H9 (cell line): ENCODE measurements around the gene SORCS2. TPM values are rescaled to one million over a fixed set of nuclear protein-coding genes. Genes with fewer than 3 reads are reported as not detected.

Source experiments
- DNase-seq: peaks from one replicate; pipeline ENCODE4 v3.0.0-alpha.2; 2017
- H2AFZ ChIP-seq: one replicate; pipeline ENCODE4 v1.6.1; 2013; ENCODE audit warnings: mild to moderate bottlenecking, low read length, control low read depth, moderate library complexity
- H2AK5ac ChIP-seq: 2 replicates; pipeline ENCODE4 v1.6.1; 2013; ENCODE audit warnings: low read length, control low read depth, mixed read lengths; ENCODE audit not compliant: insufficient read length
- H2BK120ac ChIP-seq: one replicate; pipeline ENCODE4 v1.6.1; 2013; ENCODE audit warnings: low read depth, mild to moderate bottlenecking, low read length, control low read depth, inconsistent platforms; ENCODE audit not compliant: poor library complexity, severe bottlenecking
- H2BK12ac ChIP-seq: 2 replicates; pipeline ENCODE4 v1.6.1; 2013; ENCODE audit warnings: low read length, control low read depth, mixed read lengths, low read depth; ENCODE audit not compliant: insufficient read length
- H2BK15ac ChIP-seq: 2 replicates; pipeline ENCODE4 v1.6.1; 2013; ENCODE audit warnings: low read depth, low read length, control low read depth
- H2BK20ac ChIP-seq: one replicate; pipeline ENCODE4 v1.6.1; 2013; ENCODE audit warnings: low read depth, mild to moderate bottlenecking, low read length, control low read depth, inconsistent platforms; ENCODE audit not compliant: poor library complexity, severe bottlenecking
- H2BK5ac ChIP-seq: 2 replicates; pipeline ENCODE4 v1.6.1; 2013; ENCODE audit warnings: low read length, control low read depth, mixed read lengths; ENCODE audit not compliant: insufficient read length
- H3K14ac ChIP-seq: 2 replicates; pipeline ENCODE4 v1.6.1; 2013; ENCODE audit warnings: low read length, control low read depth; ENCODE audit not compliant: insufficient read depth
- H3K18ac ChIP-seq: 2 replicates; pipeline ENCODE4 v1.6.1; 2013; ENCODE audit warnings: low read depth, mild to moderate bottlenecking, mixed read lengths, low read length, control low read depth; ENCODE audit not compliant: insufficient read length
- H3K23ac ChIP-seq: 2 replicates; pipeline ENCODE4 v1.6.1; 2013; ENCODE audit warnings: low read length, control low read depth, mixed read lengths, low read depth; ENCODE audit not compliant: insufficient read length
- H3K23me2 ChIP-seq: 2 replicates; pipeline ENCODE4 v1.6.1; 2013; ENCODE audit warnings: low read depth, mild to moderate bottlenecking, mixed read lengths, low read length, control low read depth; ENCODE audit not compliant: insufficient read length, poor library complexity, severe bottlenecking
- H3K27ac ChIP-seq: 2 replicates; pipeline ENCODE4 v1.5.1; 2013; ENCODE audit warnings: low read length, control low read depth, mixed read lengths, low read depth; ENCODE audit not compliant: insufficient read length
- H3K27me3 ChIP-seq: 2 replicates; pipeline ENCODE4 v1.6.1; 2013; ENCODE audit warnings: low read length, control low read depth, inconsistent platforms; ENCODE audit not compliant: insufficient read depth
- H3K4ac ChIP-seq: 2 replicates; pipeline ENCODE4 v1.6.1; 2013; ENCODE audit warnings: low read depth, mild to moderate bottlenecking, control low read depth, inconsistent platforms, low read length, moderate library complexity
- H3K4me1 ChIP-seq: 2 replicates; pipeline ENCODE4 v1.6.1; 2013; ENCODE audit warnings: low read length, control low read depth, inconsistent platforms; ENCODE audit not compliant: insufficient read depth
- H3K4me2 ChIP-seq: 2 replicates; pipeline ENCODE4 v1.6.1; 2013; ENCODE audit warnings: low read length, control low read depth, mixed read lengths; ENCODE audit not compliant: insufficient read length, insufficient read depth
- H3K56ac ChIP-seq: 2 replicates; pipeline ENCODE4 v1.6.1; 2013; ENCODE audit warnings: low read depth, mild to moderate bottlenecking, mixed read lengths, low read length, control low read depth; ENCODE audit not compliant: insufficient read length
- H3K79me1 ChIP-seq: 2 replicates; pipeline ENCODE4 v1.6.1; 2013; ENCODE audit warnings: low read depth, mild to moderate bottlenecking, moderate library complexity, low read length, control low read depth, inconsistent platforms; ENCODE audit not compliant: insufficient read depth, poor library complexity, severe bottlenecking
- H3K79me2 ChIP-seq: 2 replicates; pipeline ENCODE4 v1.6.1; 2013; ENCODE audit warnings: low read length, control low read depth, inconsistent platforms; ENCODE audit not compliant: insufficient read depth
- H3K9ac ChIP-seq: 2 replicates; pipeline ENCODE4 v1.6.1; 2013; ENCODE audit warnings: low read length, control low read depth, mixed read lengths; ENCODE audit not compliant: insufficient read length; ENCODE audit errors: extremely low read depth
- H3K9me3 ChIP-seq: one replicate; pipeline ENCODE4 v1.6.1; 2013; ENCODE audit warnings: low read depth, low read length, inconsistent platforms; ENCODE audit not compliant: control insufficient read depth
- H3T11ph ChIP-seq: one replicate; pipeline ENCODE4 v1.6.1; 2013; ENCODE audit warnings: mild to moderate bottlenecking, low read length, control low read depth, inconsistent platforms
- H4K20me1 ChIP-seq: one replicate; pipeline ENCODE4 v1.6.1; 2013; ENCODE audit not compliant: control insufficient read depth, insufficient read length, insufficient read depth
- H4K5ac ChIP-seq: 2 replicates; pipeline ENCODE4 v1.6.1; 2013; ENCODE audit warnings: low read depth, mild to moderate bottlenecking, mixed read lengths, low read length, control low read depth; ENCODE audit not compliant: insufficient read length
- H4K8ac ChIP-seq: replicated peaks from 2 replicates; pipeline ENCODE4 v1.6.1; 2013; ENCODE audit warnings: low read length, control low read depth, mixed read lengths, low read depth; ENCODE audit not compliant: insufficient read length
- H4K91ac ChIP-seq: 2 replicates; pipeline ENCODE4 v1.6.1; 2013; ENCODE audit warnings: low read depth, mild to moderate bottlenecking, moderate library complexity, mixed read lengths, low read length, control low read depth; ENCODE audit not compliant: insufficient read length
- H3K27ac Mint-ChIP-seq, 3 experiments: 2 replicates in 2 of 3; 3 replicates in 1 of 3; pipeline ENCODE4 v1.8.0; 2020 to 2021; ENCODE audit warnings: mixed read lengths in 3 of 3, mild to moderate bottlenecking in 1 of 3, moderate library complexity in 1 of 3
- H3K27me3 Mint-ChIP-seq: 2 replicates; pipeline ENCODE4 v1.8.0; 2021; ENCODE audit warnings: low read depth, mild to moderate bottlenecking, moderate library complexity, mixed read lengths
- H3K36me3 Mint-ChIP-seq, 3 experiments: 2 replicates in 2 of 3; 3 replicates in 1 of 3; pipeline ENCODE4 v1.8.0; 2020 to 2021; ENCODE audit warnings: low read depth in 3 of 3, mixed read lengths in 3 of 3; ENCODE audit not compliant: insufficient read depth in 1 of 3
- H3K4me1 Mint-ChIP-seq, 2 experiments: 2 replicates each; pipeline ENCODE4 v1.8.0; 2020; ENCODE audit warnings: mixed read lengths in 2 of 2
- H3K4me3 Mint-ChIP-seq, 2 experiments: 2 replicates in 1 of 2; 3 replicates in 1 of 2; pipeline ENCODE4 v1.8.0; 2020 to 2021; ENCODE audit warnings: mild to moderate bottlenecking in 2 of 2, mixed read lengths in 2 of 2, moderate library complexity in 1 of 2
- H3K9me3 Mint-ChIP-seq, 2 experiments: 2 replicates in 1 of 2; 3 replicates in 1 of 2; pipeline ENCODE4 v1.8.0; 2020; ENCODE audit warnings: mild to moderate bottlenecking in 2 of 2, mixed read lengths in 2 of 2, moderate library complexity in 1 of 2
- WGBS: extraction: QIAGEN DNeasy Blood & Tissue Kit; methylation state at CpG from one replicate; pipeline ENCODE4 v1.1.7; 2013; ENCODE audit warnings: missing lambda C conversion rate, low lambda C conversion rate, mixed read lengths; ENCODE audit not compliant: insufficient read length; ENCODE audit errors: extremely low coverage; 5-methylcytosine and 5-hydroxymethylcytosine counted together
- total RNA-seq: library from RNA; stranded (reverse); gene quantifications from 2 replicates; pipeline ENCODE4 v1.2.1, GENCODE V29; 2021
- TF ChIP-seq, protein P1 (sequence below): fragments of 200-600 bp; sonication (generic); conservative IDR thresholded peaks from 3 replicates; pipeline ENCODE4 v1.8.0; 2021; ENCODE audit warnings: antibody characterized with exemption, mild to moderate bottlenecking

The SORCS2 gene
- total RNA-seq, 1 experiment from 2014 or later: 0.57 TPM

DNA sequence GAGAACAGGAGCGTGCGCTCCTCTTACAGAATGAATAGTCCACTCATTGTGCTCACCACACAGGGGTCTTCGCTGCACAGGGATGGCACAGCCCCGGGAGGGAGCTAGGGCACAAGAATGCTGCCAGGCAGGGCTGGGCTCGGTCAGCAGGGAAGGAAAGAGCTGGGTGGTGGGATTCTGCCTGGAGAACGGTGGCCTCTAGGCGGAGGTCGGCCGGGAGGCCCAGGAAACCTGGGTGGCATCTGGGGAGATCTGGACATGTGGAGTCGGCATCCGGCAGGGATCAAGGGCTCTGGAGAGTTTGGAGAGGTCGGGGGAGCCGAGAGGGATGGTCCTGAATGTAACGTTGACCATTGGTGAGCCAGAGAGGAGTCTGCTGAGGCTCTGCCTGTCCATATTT lies 288.9 kb downstream of the SORCS2 start:
- no peak overlapping the region for H3K4ac ChIP-seq
- H3K18ac ChIP-seq: no peak overlapping the region
- Mint-ChIP-seq H3K36me3 (no peaks in the 10 kb centered on the region), H3K27me3 (peaks cover 3% of the 10 kb centered on the region; the same call in 1 of the 2 replicates), H3K27ac (no peak overlapping the region), H3K4me1 (peaks cover 15 to 16% of the 10 kb centered on the region in 2 experiments), H3K4me3 (no peak overlapping the region), H3K9me3 (no peaks in the 10 kb centered on the region; a peak in 1 of 5 replicates)
- H4K8ac ChIP-seq: no peak overlapping the region
- no peaks in the 10 kb centered on the region for H3K9me3 ChIP-seq
- H2BK12ac ChIP-seq: no peak overlapping the region
- H2AK5ac ChIP-seq: no peak overlapping the region
- H3K14ac ChIP-seq: no peak overlapping the region
- H3K27me3 ChIP-seq: no peaks in the 10 kb centered on the region
- no peak overlapping the region for H3K56ac ChIP-seq
- no peak overlapping the region for H2AFZ ChIP-seq
- no peaks in the 10 kb centered on the region for H3K79me1 ChIP-seq
- TF ChIP-seq, protein P1, sequence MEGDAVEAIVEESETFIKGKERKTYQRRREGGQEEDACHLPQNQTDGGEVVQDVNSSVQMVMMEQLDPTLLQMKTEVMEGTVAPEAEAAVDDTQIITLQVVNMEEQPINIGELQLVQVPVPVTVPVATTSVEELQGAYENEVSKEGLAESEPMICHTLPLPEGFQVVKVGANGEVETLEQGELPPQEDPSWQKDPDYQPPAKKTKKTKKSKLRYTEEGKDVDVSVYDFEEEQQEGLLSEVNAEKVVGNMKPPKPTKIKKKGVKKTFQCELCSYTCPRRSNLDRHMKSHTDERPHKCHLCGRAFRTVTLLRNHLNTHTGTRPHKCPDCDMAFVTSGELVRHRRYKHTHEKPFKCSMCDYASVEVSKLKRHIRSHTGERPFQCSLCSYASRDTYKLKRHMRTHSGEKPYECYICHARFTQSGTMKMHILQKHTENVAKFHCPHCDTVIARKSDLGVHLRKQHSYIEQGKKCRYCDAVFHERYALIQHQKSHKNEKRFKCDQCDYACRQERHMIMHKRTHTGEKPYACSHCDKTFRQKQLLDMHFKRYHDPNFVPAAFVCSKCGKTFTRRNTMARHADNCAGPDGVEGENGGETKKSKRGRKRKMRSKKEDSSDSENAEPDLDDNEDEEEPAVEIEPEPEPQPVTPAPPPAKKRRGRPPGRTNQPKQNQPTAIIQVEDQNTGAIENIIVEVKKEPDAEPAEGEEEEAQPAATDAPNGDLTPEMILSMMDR: no peak
- no peak for DNase-seq
- no peak overlapping the region for H3K23ac ChIP-seq
- H4K5ac ChIP-seq: no peak overlapping the region
- H2BK20ac ChIP-seq: no peak overlapping the region
- no peak overlapping the region for H3T11ph ChIP-seq
- no peaks in the 10 kb centered on the region for H3K79me2 ChIP-seq
- WGBS: no CpG with 5 or more reads among the region's 14 CpGs
- no peaks in the 10 kb centered on the region for H3K23me2 ChIP-seq
- no peaks in the 10 kb centered on the region for H3K4me1 ChIP-seq
- H2BK120ac ChIP-seq: no peak overlapping the region
- no peak overlapping the region for H4K91ac ChIP-seq
- H2BK5ac ChIP-seq: no peak overlapping the region
- no peaks in the 10 kb centered on the region for H4K20me1 ChIP-seq
- H3K9ac ChIP-seq: no peak overlapping the region
- H3K4me2 ChIP-seq: no peak overlapping the region
- H3K27ac ChIP-seq: no peak overlapping the region
- no peak overlapping the region for H2BK15ac ChIP-seq
